ENCODE data around the gene RFX8.

DNA sequence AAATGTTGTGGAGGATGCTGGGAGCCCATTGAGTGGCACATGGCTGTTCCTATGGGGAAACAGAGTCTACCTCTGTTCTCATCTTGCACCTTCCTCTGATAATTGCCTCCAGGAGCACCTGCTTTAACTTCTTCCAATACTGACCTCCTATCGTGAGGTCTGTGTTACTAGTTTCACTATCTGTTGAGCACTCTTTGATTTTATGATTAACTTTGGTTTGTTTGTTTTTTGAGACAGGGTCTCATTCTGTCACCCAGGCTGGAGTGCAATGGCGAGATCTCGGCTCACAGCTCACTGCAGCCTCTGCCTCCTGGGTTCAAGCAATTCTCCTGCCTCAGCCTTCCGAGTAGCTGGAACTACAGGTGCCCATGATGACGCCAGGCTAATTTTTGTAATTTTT lies 12.1 kb upstream of the RFX8 start:
- TF ChIP-seq, protein P1, sequence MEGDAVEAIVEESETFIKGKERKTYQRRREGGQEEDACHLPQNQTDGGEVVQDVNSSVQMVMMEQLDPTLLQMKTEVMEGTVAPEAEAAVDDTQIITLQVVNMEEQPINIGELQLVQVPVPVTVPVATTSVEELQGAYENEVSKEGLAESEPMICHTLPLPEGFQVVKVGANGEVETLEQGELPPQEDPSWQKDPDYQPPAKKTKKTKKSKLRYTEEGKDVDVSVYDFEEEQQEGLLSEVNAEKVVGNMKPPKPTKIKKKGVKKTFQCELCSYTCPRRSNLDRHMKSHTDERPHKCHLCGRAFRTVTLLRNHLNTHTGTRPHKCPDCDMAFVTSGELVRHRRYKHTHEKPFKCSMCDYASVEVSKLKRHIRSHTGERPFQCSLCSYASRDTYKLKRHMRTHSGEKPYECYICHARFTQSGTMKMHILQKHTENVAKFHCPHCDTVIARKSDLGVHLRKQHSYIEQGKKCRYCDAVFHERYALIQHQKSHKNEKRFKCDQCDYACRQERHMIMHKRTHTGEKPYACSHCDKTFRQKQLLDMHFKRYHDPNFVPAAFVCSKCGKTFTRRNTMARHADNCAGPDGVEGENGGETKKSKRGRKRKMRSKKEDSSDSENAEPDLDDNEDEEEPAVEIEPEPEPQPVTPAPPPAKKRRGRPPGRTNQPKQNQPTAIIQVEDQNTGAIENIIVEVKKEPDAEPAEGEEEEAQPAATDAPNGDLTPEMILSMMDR (IDR thresholded peaks at IDR 0.05; ENCODE audit: extremely low read depth in 1 of 2, insufficient read depth in 1 of 2, low read depth in 1 of 2, low read length in 2 of 2): no peak
- TF ChIP-seq POLR2AphosphoS5 (IDR thresholded peaks at IDR 0.05; ENCODE audit: insufficient read depth, low read depth, low read length) (no peak), EZH2 (IDR thresholded peaks at IDR 0.05; ENCODE audit: borderline replicate concordance, low read depth, low read length, severe bottlenecking) (no peak), POLR2A (IDR thresholded peaks at IDR 0.05; ENCODE audit: low read depth, low read length) (no peak)

All from endothelial cell of umbilical vein (primary cell).